ENCODE results near the gene DCAF15.

Gene DCAF15

GRCh38 chr19:13977803-13978202 is 25.5 kb downstream of the DCAF15 start:
- no peak for DNase-seq (ENCODE audit: low spot score)

- peak; percentile 51 for DNase-seq (ENCODE audit: low spot score)
Measured at GRCh38 chr19:13978351-13979243, 26.3 kb downstream of the DCAF15 start.

- DNase-seq (ENCODE audit: low spot score): no peak
Measured at GRCh38 chr19:13979244-13979615, 26.9 kb downstream of the DCAF15 start.

- no peak for DNase-seq (ENCODE audit: low spot score)
Measured at GRCh38 chr19:13979686-13980085, 27.4 kb downstream of the DCAF15 start.

GRCh38 chr19:13980340-13980739 is 28.0 kb downstream of the DCAF15 start:
- no peak for DNase-seq (ENCODE audit: low spot score)

GRCh38 chr19:13981021-13981420 is 28.7 kb downstream of the DCAF15 start:
- no peak for DNase-seq (ENCODE audit: low spot score)

GRCh38 chr19:13981467-13981866 is 29.2 kb downstream of the DCAF15 start:
- no peak for DNase-seq (ENCODE audit: low spot score)

GRCh38 chr19:13981988-13982501 is 29.7 kb downstream of the DCAF15 start:
- no peak for DNase-seq (ENCODE audit: low spot score)

- DNase-seq (ENCODE audit: low spot score): no peak
Measured at GRCh38 chr19:13982773-13983172, 30.5 kb downstream of the DCAF15 start.

GRCh38 chr19:13983213-13983889 is 31.0 kb downstream of the DCAF15 start:
- no peak for DNase-seq (ENCODE audit: low spot score)

GRCh38 chr19:13984186-13984585 is 31.9 kb downstream of the DCAF15 start:
- no peak for DNase-seq (ENCODE audit: low spot score)

- no peak for DNase-seq (ENCODE audit: low spot score)
Measured at GRCh38 chr19:13984875-13985741, 32.8 kb downstream of the DCAF15 start.

GRCh38 chr19:13985771-13986347 is 33.5 kb downstream of the DCAF15 start:
- no peak for DNase-seq (ENCODE audit: low spot score)

GRCh38 chr19:13986348-13986904 is 34.1 kb downstream of the DCAF15 start:
- peak; percentile 96 for DNase-seq (ENCODE audit: low spot score)

GRCh38 chr19:13987101-13987890 is 35.0 kb downstream of the DCAF15 start:
- DNase-seq (ENCODE audit: low spot score): no peak

GRCh38 chr19:13989487-13989886 is 37.2 kb downstream of the DCAF15 start:
- no peak for DNase-seq (ENCODE audit: low spot score)

GRCh38 chr19:13990085-13990484 is 37.8 kb downstream of the DCAF15 start:
- no peak for DNase-seq (ENCODE audit: low spot score)

GRCh38 chr19:13992025-13992424 is 39.7 kb downstream of the DCAF15 start:
- DNase-seq (ENCODE audit: low spot score): no peak

GRCh38 chr19:13993590-13994300 is 41.4 kb downstream of the DCAF15 start:
- DNase-seq (ENCODE audit: low spot score): no peak
